Mammary epithelial cell (primary cell): Measurements from ENCODE around the gene NMBR.

ENCODE experiments used
- EZH2 ChIP-seq: IDR thresholded peaks from 2 replicates; pipeline ENCODE4 v1.6.1; 2012; ENCODE audit warnings: low read length, inconsistent platforms, borderline replicate concordance
- TF ChIP-seq, protein P1 (sequence below), 2 donors: IDR thresholded peaks in 1 of 2; conservative IDR thresholded peaks in 1 of 2; 2 replicates each; pipeline ENCODE4 v1.5.1; 2011 to 2012; ENCODE audit warnings: inconsistent platforms in 2 of 2, low read length in 2 of 2, mild to moderate bottlenecking in 2 of 2, control low read depth in 1 of 2, low read depth in 1 of 2; ENCODE audit not compliant: insufficient read depth in 1 of 2; ENCODE audit errors: extremely low read depth in 1 of 2

DNA sequence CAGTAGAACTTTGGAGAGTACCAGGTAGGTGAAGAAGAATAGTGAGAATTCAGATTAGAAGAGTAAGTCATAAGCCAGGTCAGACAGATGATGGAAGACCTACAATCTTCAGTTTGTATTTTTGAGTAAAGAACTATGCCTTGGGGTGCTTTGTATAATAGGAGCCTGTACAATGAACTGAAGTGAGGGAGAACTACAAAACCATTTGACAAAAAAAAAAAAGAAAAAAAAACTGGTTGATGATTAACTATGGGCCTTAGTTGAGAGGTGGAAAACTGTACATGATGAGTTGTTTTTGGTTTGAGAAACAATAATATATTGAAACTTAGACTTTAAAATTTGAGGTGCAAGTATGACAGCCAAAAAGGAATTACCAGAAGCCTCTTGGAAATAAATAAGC lies 25.8 kb upstream of the NMBR start:
- TF ChIP-seq, protein P1, sequence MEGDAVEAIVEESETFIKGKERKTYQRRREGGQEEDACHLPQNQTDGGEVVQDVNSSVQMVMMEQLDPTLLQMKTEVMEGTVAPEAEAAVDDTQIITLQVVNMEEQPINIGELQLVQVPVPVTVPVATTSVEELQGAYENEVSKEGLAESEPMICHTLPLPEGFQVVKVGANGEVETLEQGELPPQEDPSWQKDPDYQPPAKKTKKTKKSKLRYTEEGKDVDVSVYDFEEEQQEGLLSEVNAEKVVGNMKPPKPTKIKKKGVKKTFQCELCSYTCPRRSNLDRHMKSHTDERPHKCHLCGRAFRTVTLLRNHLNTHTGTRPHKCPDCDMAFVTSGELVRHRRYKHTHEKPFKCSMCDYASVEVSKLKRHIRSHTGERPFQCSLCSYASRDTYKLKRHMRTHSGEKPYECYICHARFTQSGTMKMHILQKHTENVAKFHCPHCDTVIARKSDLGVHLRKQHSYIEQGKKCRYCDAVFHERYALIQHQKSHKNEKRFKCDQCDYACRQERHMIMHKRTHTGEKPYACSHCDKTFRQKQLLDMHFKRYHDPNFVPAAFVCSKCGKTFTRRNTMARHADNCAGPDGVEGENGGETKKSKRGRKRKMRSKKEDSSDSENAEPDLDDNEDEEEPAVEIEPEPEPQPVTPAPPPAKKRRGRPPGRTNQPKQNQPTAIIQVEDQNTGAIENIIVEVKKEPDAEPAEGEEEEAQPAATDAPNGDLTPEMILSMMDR (conservative IDR thresholded peaks at IDR 0.05 in 1 of 2, IDR thresholded peaks at IDR 0.05 in 1 of 2; ENCODE audit: extremely low read depth in 1 of 2, insufficient read depth in 1 of 2, low read depth in 1 of 2, low read length in 2 of 2), result no peak
- TF ChIP-seq EZH2, result no peak
